ENCODE data around the gene PEAK1. TPM values are rescaled to one million over a fixed set of nuclear protein-coding genes. Genes with fewer than 3 reads are reported as not detected.
A peak's percentile ranks its signal among the peaks of the same experiment; 100 is the strongest.

PEAK1 gene
- total RNA-seq (2021) = 21.2 and 23.5 TPM in 2 replicates
- long read RNA-seq, full-length matches to known transcripts = 1 of 9 reads
- long read RNA-seq, partial matches to known transcripts = 0 of 9 reads
- long read RNA-seq, other reads (novel, unspliced or antisense) = 8 of 9 reads

GRCh38 chr15:77419836-77420609, at the start of gene PEAK1:
PEAK1 (minus strand) TSS chr15:77420104; CDS start chr15:77181926, 238,178 bp downstream.
- TF ChIP-seq, protein P1, sequence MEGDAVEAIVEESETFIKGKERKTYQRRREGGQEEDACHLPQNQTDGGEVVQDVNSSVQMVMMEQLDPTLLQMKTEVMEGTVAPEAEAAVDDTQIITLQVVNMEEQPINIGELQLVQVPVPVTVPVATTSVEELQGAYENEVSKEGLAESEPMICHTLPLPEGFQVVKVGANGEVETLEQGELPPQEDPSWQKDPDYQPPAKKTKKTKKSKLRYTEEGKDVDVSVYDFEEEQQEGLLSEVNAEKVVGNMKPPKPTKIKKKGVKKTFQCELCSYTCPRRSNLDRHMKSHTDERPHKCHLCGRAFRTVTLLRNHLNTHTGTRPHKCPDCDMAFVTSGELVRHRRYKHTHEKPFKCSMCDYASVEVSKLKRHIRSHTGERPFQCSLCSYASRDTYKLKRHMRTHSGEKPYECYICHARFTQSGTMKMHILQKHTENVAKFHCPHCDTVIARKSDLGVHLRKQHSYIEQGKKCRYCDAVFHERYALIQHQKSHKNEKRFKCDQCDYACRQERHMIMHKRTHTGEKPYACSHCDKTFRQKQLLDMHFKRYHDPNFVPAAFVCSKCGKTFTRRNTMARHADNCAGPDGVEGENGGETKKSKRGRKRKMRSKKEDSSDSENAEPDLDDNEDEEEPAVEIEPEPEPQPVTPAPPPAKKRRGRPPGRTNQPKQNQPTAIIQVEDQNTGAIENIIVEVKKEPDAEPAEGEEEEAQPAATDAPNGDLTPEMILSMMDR (conservative IDR thresholded peaks at IDR 0.05) = no peak
- Mint-ChIP-seq H3K27me3 (ENCODE audit: low read depth) (peaks cover 18% of the 10 kb centered on the region), H3K36me3 (ENCODE audit: insufficient read depth in 1 of 3, low read depth in 3 of 3) (0 out of 7 replicates have a peak, but pooled peaks cover 0 to 3% (median 0%) of the 10 kb centered on the region in 3 experiments), H3K4me1 (peaks cover 29 to 39% of the 10 kb centered on the region in 2 experiments), H3K4me3 (peak within 1 kb of the TSS; percentile 87 to 93), H3K27ac (peak within 1 kb of the TSS; percentile 98 to 99 (median 99)), H3K9me3 (peaks cover 0 to 3% of the 10 kb centered on the region in 2 experiments; a peak in 1 of 5 replicates)
- no peak within 1 kb of the TSS for H3T11ph ChIP-seq (ENCODE audit: low read length)
- H3K14ac ChIP-seq (ENCODE audit: insufficient read depth, low read length) = peak within 1 kb of the TSS; percentile 95
- DNase-seq = peak; percentile 99
- peaks cover 3% of the 10 kb centered on the region for H3K79me1 ChIP-seq (ENCODE audit: insufficient read depth, low read depth, low read length, poor library complexity, severe bottlenecking)
- peak within 1 kb of the TSS; percentile 96 for H2AFZ ChIP-seq (ENCODE audit: low read length)
- peak within 1 kb of the TSS; percentile 91 for H3K9ac ChIP-seq (ENCODE audit: extremely low read depth, insufficient read length, low read length)
- H3K27ac ChIP-seq (ENCODE audit: insufficient read length, low read depth, low read length) = no peak within 1 kb of the TSS
- no peak within 1 kb of the TSS for H3K23ac ChIP-seq (ENCODE audit: insufficient read length, low read depth, low read length)
- no peaks in the 10 kb centered on the region for H4K20me1 ChIP-seq (ENCODE audit: control insufficient read depth, insufficient read depth, insufficient read length)
- H4K91ac ChIP-seq (ENCODE audit: insufficient read length, low read depth, low read length) = no peak within 1 kb of the TSS
- H2BK15ac ChIP-seq (ENCODE audit: low read depth, low read length) = no peak within 1 kb of the TSS
- no peaks in the 10 kb centered on the region for H3K9me3 ChIP-seq (ENCODE audit: control insufficient read depth, low read depth, low read length)
- no peak within 1 kb of the TSS for H2BK12ac ChIP-seq (ENCODE audit: insufficient read length, low read depth, low read length)
- no peak within 1 kb of the TSS for H2BK5ac ChIP-seq (ENCODE audit: insufficient read length, low read length)
- peaks cover 10% of the 10 kb centered on the region for H3K23me2 ChIP-seq (ENCODE audit: insufficient read length, low read depth, low read length, poor library complexity, severe bottlenecking)
- H2BK120ac ChIP-seq (ENCODE audit: low read depth, low read length, poor library complexity, severe bottlenecking) = no peak within 1 kb of the TSS
- peaks cover 14% of the 10 kb centered on the region; the same call in 1 of the 2 replicates for H3K79me2 ChIP-seq (ENCODE audit: insufficient read depth, low read length)
- H2BK20ac ChIP-seq (ENCODE audit: low read depth, low read length, poor library complexity, severe bottlenecking) = no peak within 1 kb of the TSS
- H3K27me3 ChIP-seq (ENCODE audit: insufficient read depth, low read length) = no peaks in the 10 kb centered on the region
- H3K4me2 ChIP-seq (ENCODE audit: insufficient read depth, insufficient read length, low read length) = peak within 1 kb of the TSS; percentile 94
- no peak within 1 kb of the TSS for H3K4ac ChIP-seq (ENCODE audit: low read depth, low read length)
- H3K56ac ChIP-seq (ENCODE audit: insufficient read length, low read depth, low read length) = peak within 1 kb of the TSS; percentile 26
- peaks cover 12% of the 10 kb centered on the region; the same call in 1 of the 2 replicates for H3K4me1 ChIP-seq (ENCODE audit: insufficient read depth, low read length)
- peak within 1 kb of the TSS; percentile 96 for H3K18ac ChIP-seq (ENCODE audit: insufficient read length, low read depth, low read length)
- no peak within 1 kb of the TSS for H2AK5ac ChIP-seq (ENCODE audit: insufficient read length, low read length)
- no CpG with 5 or more reads among the region's 92 CpGs for WGBS (ENCODE audit: extremely low coverage, insufficient read length, low lambda C conversion rate)
- no peak within 1 kb of the TSS for H4K5ac ChIP-seq (ENCODE audit: insufficient read length, low read depth, low read length)
- H4K8ac ChIP-seq (replicated peaks; ENCODE audit: insufficient read length, low read depth, low read length) = no peak within 1 kb of the TSS

All from H9 (cell line).